Frontal cortex (tissue), 4 donors: ENCODE results near the gene BCL7A. TPM values are rescaled to one million over a fixed set of nuclear protein-coding genes. Genes with fewer than 3 reads are reported as not detected.
A peak's percentile ranks its signal among the peaks of the same experiment; 100 is the strongest.
"Not testable (repeated sequence)": the region's sequence is repeated elsewhere in the genome, so short reads cannot be mapped to it uniquely, and the experiment has no call there.

Source experiments
- DNase-seq, 2 donors: peaks; one replicate each; pipeline ENCODE4 v3.0.0; 2012; ENCODE audit warnings: low spot score in 2 of 2
- FAIRE-seq: peaks from 2 replicates; lab custom pipeline; 2012; peaks lifted over from hg19 to GRCh38; lab: Jason Lieb, UNC
- total RNA-seq: library from RNA; depleted of rRNA; stranded (reverse); fragments of >200 nt; gene quantifications from one replicate; pipeline ENCODE4 v1.2.3, GENCODE V29; 2014
- donor health status: control.
- donor health status: control.
- donor health status: control.

The BCL7A gene
- total RNA-seq, 1 donor from 2014 or later, result 88.0 TPM

DNA sequence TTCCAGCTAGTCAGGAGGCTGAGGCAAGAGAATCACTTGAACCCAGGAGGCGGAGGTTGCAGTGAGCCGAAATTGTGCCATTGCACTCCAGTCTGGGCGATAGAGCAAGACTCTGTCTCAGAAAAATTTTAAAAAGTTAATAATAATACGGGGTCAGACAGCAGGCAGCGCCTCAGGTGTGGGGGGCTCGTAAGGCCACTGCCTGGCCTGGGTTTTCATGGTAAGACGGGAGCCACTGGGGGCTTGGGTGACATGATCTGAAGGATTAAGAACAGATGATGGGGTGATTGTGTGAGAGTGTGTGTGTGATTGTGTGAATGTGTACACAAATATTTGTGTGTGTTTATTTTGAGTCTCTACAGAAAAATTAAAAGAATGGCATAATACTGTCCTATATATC is 23.6 kb downstream of the BCL7A start:
- DNase-seq (no peak), FAIRE-seq (no peak)

DNA sequence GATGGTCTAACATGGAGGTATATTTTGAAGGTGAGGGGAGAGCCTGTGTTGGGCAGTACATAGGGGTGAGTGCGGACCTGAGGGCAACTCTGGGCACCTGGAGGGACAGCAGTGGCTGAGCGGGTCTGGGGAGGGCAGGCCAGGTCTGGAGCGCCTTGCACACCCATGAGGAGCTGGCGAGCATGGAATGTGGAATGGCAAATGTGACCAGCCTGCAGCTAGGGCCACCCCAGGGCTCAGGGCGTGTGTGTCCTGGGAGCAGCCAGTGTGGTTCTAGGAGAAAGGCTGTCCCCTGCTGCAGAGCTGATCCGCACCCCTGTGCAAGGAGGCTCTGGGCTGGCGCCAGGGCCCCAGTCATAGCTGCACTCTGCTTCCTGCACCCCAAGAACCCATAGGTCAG is 24.5 kb downstream of the BCL7A start:
- DNase-seq (no peak), FAIRE-seq (no peak)

DNA sequence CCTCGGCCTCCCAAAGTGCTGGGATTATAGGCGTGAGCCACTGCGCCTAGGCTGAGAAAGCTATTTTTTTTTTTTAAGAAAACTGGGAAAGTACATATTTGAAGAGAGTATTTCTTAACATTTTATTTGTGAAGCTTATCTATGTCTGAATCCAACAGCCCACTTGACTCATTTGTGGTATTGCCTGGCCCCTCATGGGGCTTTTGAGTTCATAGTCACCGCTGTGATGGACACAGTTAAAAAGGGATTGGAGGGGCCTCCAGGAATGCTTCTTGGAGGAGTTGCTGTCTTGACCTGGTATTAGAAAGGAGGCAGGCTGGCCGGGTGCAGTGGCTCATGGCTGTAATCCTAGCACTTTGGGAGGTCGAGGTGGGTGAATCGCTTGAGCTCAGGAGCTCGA is 26.5 kb downstream of the BCL7A start:
- DNase-seq (no peak), FAIRE-seq (no peak)

DNA sequence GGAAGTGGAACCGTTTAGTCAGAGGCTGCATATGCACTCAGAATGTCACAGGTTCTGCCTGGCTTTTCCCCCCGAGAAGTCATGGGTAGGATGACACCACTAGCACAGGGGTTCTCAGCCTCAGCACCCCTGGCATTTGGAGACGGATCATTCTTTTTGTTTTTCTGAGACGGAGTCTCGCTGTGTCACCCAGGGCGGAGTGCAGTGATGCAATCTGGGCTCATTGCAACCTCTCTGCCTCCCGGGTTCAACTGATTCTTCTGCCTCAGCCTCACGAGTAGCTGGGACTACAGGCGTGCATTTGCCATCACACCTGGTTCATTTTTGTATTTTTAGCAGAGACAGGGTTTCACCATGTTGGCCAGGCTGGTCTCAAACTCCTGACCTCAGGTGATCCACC is 28.1 kb downstream of the BCL7A start:
- no peak for FAIRE-seq
- no peak for DNase-seq

DNA sequence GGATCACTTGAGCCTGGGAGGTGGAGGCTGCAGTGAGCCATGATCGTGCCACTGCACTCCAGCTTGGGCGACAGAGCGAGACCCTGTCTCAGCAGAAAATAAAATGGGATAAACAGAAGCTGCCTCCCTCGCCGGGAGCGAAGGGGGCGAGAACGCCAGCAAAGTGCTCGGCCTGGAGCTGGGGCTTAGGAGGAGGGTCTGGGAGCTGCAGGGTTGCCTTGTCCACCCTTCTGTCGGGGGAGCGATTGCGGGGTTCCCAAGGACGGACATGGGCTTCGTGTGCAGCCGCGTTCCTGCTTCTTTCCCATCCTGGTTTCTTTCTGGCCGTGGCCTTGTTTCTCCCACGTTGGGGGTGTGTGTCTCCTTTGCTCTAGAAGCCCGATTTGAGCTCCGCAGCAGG is 29.0 kb downstream of the BCL7A start:
- FAIRE-seq, result no peak

DNA sequence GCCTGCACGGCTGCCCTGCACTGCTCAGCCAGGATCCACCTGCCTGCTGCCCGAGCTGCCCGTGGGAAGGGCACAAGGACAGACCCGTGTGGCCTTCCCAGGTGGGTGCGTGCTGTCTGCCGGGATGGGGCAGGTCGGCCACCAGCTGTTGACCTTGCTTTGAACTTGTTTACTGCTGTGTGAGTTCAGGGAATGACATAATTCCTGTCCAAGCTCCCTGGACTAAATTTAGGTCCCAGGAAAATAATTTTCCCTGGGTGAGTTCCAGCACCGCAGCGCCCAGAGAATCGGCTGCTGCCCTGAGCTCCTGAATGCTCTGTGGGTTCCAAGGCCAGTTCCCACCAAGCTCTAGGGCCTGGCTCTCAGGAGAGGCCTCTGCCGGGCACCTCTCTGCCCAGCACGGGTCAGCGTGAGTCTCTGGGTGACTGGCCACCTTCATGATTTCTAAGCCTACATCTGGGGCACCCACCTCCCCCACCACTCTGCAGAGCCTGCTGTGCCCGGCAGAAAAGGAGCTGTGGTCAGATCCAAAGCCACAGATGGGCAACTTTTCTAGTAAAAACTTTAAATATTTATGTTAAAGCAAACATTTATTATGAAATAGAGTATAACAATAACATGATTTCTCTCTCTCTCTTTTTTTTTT is 29.7 kb downstream of the BCL7A start:
- DNase-seq (no peak), FAIRE-seq (no peak)

More for the DNA sequence above, 29.0 kb downstream of the BCL7A start:
- no peak for DNase-seq

DNA sequence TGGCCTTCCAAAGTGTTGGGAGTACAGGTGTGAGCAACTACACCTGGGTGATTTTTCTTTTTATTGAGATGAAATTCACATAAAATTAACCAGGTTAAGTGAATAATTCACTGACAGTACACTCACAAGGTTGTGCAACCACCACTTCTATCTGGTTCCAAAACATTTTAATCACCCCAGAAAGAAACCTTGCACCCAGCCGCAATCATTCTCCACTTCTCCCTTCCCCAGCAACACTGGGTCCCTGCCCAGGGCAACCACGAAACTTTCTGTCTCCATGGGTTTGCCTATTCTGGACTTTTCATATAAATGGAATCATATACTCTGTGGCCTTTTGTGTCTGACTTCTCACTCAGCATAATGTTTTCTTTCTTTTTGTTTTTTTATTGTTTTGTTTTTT is 30.6 kb downstream of the BCL7A start:
- DNase-seq (no peak), FAIRE-seq (no peak)

DNA sequence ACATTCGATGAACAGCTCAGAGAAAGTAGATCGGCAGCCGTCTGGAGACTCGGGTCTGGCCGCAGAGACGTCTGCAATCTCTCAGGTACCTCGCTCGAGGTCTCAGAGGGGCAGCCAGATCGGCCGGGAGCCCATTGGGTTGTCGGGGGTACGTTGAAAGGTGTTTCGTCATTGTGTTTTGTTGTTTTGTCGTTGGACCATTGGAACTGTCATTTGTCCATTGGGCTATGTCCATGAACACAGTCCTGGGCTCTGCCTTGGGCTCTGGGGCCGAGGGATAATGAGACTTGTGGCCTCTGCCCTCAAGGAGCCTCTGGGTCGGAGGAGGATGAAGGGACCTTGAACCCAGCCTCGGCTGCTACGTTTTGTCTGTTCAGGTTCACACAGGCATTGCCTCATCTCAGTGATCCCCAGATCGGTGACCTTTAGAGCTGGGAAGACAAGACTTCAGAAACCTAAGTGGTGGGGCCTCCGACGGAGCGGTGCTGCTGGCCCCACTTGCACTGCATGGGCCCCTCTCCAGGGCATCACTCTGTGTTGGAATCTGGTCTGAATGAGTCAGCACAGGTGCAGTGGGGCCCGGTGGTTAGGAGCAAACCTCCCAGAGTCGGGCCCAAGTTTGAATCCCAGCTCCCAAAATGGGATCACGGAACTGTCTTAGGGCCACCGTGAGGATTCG is 33.3 kb downstream of the BCL7A start:
- no peak for FAIRE-seq

DNA sequence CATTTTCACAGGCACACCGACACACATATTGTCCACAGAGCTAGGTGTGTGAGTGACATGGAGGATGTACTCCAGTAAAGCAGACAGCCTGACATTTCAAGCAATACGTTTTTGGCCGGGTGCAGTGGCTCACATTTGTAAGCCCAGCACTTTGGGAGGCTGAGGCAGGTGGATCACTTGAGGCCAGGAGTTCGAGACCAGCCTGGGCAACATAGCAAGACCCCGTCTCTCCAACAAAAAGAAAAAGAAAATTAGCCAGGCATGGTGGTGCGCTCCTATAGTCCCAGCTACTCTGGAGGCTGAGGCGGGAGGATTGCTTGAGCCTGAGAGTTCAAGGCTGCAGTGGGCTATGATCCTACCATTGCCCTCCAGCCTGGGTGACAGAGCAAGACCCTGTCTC is 34.7 kb downstream of the BCL7A start:
- FAIRE-seq, DNase-seq: not testable (repeated sequence)

More for the DNA sequence above, 33.3 kb downstream of the BCL7A start:
- DNase-seq, result no peak

DNA sequence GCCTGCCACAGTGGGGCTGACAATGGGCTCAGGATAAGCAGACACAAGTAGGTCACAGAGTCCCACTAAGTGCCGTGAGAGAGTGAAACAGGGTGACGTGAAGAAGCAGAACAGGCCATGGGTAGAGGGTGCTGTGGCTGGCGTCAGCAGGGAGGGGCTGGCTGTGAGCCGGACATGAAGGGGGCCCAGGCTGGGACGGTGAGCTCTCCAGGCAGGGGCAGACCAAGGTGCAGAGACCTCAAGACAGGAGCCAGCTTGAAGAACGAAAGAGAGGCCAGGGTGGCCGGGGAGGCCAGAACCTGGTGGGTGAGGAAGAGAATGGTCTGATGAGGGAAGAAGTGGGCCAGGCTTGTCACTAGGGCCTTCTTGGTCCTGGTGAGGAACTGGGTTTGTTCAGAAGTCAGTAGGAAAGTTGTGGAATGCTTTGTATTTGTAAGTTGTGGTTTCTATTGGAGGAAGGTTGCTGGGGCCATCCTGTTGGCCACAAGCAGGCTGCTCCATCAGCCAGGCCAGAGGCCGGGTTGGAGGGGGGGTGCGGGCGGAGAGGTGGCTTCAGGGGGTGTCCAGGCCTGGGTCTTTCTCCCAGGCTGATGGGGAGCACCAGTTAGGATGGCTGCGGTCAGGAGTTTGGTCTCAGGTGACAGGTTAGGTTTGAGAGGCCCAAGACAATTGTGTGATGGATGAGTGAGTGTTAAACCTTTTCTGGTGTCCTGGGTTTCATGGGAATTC is 35.5 kb downstream of the BCL7A start:
- FAIRE-seq (no peak), DNase-seq (no peak)

DNA sequence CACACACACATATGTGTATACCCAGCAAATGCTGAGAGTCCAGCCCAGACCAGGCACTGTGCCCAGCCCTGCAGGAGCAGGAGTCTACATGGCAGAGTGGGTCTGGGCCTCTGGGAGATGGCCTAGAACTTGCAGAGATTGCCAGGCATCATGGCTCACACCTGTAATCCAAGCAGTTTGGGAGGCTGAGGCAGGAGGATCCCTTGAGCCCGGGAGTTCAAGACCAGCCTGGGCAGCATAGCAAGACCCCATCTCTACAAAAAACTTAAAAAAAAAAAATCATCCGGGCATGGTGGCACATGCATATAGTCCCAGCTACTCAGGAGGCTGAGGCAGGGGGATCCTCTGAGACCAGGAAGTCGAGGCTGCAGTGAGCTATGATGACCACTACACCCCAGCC is 36.1 kb downstream of the BCL7A start:
- no peak for DNase-seq
- no peak for FAIRE-seq

DNA sequence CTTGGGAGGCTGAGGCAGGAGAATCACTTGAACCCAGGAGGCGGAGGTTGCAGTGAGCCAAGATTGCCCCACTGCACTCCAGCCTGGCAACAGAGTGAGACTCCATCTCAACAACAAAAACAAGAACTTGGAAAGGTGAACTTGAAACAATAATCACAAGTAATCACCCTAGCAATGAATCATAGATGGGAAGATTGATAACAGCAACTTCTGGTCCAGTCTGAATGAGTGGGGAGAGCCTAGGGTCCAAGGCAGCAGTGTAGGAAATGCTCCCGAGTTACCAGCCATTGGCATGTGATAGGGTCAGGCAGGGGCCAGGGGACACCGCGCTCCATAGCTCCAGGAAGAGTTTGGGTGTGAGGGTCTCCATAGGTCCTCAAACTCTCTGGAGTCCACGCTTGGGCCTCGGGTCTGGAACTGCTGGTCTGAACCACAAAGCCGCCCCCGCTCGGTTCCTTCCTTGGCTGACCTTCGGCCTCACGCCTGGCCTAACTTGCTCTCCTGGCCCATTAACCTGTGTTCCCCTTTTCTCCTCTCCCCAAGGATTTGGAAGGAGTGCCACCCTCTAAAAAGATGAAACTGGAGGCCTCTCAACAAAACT is 37.0 kb downstream of the BCL7A start:
- DNase-seq, result no peak
- no peak for FAIRE-seq

DNA sequence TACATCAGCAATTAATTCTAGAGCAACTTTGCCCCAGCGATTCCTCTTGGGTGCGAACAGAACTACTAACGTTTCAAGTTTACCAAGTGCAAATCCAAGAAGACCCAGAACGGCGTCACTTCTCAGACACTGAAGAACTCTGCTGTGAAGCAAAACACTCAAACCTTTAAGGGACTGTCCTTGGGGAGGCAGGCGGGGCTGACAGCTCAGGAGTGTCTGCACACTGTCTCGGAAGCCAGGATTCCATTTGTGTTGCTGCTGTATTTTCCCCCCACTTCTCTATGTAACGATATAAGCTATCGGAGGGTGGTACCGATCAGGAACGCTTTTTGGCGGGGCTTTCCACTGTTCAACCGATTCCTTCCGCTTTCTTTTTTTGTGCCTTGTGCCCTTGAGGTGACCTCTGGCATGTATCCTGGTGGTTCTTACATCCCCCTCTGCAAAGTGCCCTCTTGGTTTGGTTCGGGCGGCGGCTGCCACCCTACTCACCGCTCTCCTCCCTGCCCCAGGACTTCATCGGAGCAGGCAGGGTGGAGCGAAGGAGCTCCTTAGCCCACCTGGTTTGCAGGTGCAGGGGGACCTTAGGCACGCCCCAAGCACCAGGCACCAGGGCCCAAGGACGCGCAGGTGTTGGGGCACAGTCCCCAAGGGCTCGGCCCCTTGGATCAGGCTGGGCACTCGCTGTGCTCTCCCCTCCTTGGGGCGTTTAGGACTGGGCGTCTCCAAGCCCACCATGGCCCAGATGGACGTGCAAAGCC is 37.7 kb downstream of the BCL7A start:
- no peak for DNase-seq
- FAIRE-seq, result no peak

DNA sequence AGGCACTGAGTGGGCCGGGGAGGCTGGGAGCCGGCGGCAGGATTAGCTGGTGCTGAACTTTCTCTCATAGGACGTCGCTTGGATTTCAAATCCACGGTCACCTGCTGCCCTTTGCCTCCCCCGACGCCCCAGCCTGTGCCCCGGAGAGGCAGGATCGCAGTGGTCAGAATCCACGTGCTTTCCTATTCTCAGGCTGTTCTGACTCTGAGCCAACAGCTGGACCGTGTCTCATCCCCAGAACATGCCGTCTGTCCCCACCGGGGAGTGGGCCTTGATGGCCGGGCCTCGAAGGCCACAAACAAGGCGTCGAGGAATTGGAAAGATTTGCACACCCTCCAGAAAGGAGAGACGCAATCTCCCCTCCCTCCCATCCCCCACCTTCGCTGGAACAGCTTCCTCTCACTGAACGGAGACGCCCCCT is 38.4 kb downstream of the BCL7A start:
- DNase-seq, result no peak
- FAIRE-seq, result no peak

DNA sequence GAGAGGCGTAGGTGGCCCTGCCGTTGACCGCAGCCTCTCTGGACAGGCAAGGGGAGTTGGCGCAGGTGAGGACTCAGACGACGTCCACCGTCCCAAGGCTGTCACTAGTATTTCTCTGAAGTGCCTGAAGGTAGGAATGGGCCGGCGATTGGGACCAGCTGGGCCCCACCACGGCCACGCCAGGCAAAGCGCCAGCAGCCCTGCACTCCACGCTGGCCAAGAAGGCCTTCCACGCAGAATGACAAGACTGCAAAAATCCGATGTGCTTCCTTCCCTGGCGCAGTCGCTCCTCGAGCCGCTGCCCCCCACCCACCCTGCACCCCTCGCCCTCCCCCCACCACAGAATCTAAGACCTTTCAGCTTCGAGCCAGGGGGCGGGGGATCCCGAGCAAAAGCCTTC is 39.6 kb downstream of the BCL7A start:
- no peak for DNase-seq
- no peak for FAIRE-seq

DNA sequence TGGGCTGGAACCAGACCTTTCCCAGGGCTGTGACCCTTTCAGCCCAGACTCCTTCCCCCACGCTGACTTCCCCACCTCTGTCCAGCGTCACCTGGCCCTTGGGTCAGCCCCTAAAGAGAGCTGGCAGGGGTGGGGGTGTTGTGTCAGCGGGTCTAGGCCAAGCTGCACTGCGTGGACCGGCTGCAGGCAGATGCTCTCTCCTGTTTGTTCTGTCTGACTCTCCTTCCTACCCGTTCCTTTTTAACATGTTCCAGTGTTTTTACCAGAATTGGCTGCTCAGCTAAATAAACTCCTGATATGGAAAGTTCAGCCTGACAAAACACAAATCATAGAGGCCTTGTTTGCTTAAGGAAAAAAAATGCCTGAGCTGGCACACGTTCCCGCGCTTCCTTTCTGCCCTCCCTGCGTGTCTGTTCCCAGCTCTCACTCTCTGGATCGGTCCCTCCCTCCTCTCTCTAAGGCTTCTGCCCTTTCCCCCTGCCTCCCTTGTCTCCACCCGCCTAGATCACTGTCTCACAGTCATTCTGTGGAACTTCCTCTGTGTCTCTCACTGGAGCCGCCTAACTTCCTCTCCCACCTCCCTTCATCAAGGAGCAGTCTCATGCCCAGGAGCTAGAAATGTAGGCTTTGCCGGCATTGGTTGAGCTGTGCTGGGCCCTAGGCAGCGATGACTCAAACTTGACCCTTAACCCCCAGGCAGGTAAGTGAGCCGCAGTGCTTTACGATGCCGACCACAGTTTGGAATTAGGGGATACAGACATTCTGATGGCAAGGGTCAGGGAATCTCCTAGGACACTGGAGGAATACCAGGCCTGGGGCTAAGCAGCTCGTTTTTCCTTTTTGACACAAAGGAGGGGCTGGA is 41.4 kb downstream of the BCL7A start:
- DNase-seq, result peak; percentile 38 to 56
- FAIRE-seq, result no peak

DNA sequence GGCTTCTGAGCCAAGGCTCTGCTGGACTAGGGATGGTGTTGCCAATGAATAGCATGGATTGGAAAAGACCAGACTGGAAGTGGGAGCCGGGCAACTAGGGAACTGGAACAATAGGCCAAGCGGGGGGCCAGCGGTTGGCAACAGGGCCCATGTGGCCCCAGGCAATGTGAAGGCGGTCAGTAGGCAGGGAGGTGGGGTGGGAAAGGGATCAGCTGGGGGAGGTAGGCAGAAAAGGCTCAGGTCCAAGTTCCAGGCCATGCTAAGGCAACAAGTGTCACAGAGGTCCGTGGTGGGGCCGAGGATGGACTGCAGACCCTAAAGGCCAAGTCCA is 42.0 kb downstream of the BCL7A start:
- FAIRE-seq (no peak), DNase-seq (no peak)

DNA sequence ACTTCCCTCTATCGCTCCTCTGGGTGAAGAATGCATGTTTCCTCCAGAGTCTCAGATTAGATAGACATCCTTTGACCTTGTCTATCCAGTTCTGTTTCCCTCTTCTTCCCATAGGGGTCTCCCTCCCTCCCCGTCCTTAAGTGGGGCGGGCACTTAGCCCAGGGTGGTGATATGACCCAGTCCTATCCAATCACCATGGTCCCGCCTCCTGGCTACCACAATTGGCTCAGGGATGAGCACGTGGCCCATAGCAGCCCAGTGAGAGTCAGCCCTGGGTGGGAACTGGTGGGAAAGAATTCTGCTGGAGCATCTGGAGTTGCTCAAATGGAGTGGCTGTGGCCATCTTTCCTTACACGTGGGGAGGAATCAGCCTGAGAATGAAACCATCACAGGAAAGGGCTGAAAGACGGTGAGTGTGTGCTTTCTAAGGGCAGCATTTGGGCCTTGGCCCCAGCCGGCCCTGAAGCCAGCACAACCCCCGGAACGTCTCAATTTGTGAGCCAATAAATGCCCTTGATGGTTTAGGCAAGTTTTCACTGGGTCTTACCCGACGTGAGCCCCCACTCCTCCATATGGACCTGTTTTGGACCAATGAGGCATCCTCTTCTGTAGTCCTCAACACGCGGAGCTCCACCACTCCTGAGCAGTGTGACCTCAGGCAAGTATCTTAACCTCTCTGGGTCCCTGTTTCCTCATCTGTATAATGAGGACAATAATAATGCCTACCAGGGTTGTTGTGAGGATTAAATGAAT is 42.5 kb downstream of the BCL7A start:
- FAIRE-seq, result no peak
- peak; percentile 65 to 79 for DNase-seq
